ENCODE measurements around the gene USP49.
A peak's percentile ranks its signal among the peaks of the same experiment; 100 is the strongest.
"Not testable (repeated sequence)": the region's sequence is repeated elsewhere in the genome, so short reads cannot be mapped to it uniquely, and the experiment has no call there.

Gene USP49

GRCh38 chr6:41780551-41781365 lies 114.4 kb downstream of the USP49 start, which contains the start of gene PRICKLE4:
TSS of gene PRICKLE4 (plus strand) at chr6:41780782. CDS start at chr6:41783474, 2,692 bp downstream.
- peak in 11 of 56 donors; percentile 6 to 53 (median 34) for DNase-seq

- DNase-seq: peak; percentile 47 to 99 (median 96)
Measured at GRCh38 chr6:41779788-41780550, 115.2 kb downstream of the USP49 start, which contains the start of gene FRS3. TSS of gene FRS3 (minus strand) at chr6:41779900. CDS start at chr6:41776987, 2,913 bp downstream.

- peak in 4 of 56 donors; percentile 16 to 49 (median 42) for DNase-seq
Measured at GRCh38 chr6:41779336-41779735, 115.8 kb downstream of the USP49 start.

GRCh38 chr6:41778895-41779294 lies 116.3 kb downstream of the USP49 start:
- DNase-seq: no peak

- DNase-seq: no peak
Measured at GRCh38 chr6:41777551-41778285, 117.5 kb downstream of the USP49 start.

- DNase-seq: no peak
Measured at GRCh38 chr6:41775293-41775882, 119.8 kb downstream of the USP49 start.

GRCh38 chr6:41774841-41775240 lies 120.3 kb downstream of the USP49 start:
- no peak for DNase-seq

- no peak for DNase-seq
Measured at GRCh38 chr6:41771058-41771983, 123.9 kb downstream of the USP49 start.

- DNase-seq: no peak
Measured at GRCh38 chr6:41770381-41771057, 124.7 kb downstream of the USP49 start.

- DNase-seq: no peak
Measured at GRCh38 chr6:41769376-41769775, 125.8 kb downstream of the USP49 start.

GRCh38 chr6:41768545-41769308 lies 126.4 kb downstream of the USP49 start:
- DNase-seq: no peak

- peak in 1 of 56 donors; percentile 25 for DNase-seq
Measured at GRCh38 chr6:41767112-41767833, 127.9 kb downstream of the USP49 start.

- DNase-seq: not testable (repeated sequence)
Measured at GRCh38 chr6:41766043-41766664, 129.0 kb downstream of the USP49 start.

- DNase-seq: no peak
Measured at GRCh38 chr6:41763470-41763869, 131.7 kb downstream of the USP49 start.

- DNase-seq: no peak
Measured at GRCh38 chr6:41759905-41760579, 135.1 kb downstream of the USP49 start.

- DNase-seq: no peak
Measured at GRCh38 chr6:41759106-41759904, 135.9 kb downstream of the USP49 start.

Data from nucleus accumbens (tissue), 56 donors.